NOMO-1 treated with DMSO at 0.1 percent for 48 hours (cell line): ENCODE measurements around the gene ERC2.
"Not testable (repeated sequence)": the region's sequence is repeated elsewhere in the genome, so short reads cannot be mapped to it uniquely, and the experiment has no call there.

Experiments used
- DNase-seq: peaks from one replicate; lab custom pipeline; 2025; ENCODE audit not compliant: unreplicated experiment; lab: John Stamatoyannopoulos, UW

The ERC2 gene

DNA sequence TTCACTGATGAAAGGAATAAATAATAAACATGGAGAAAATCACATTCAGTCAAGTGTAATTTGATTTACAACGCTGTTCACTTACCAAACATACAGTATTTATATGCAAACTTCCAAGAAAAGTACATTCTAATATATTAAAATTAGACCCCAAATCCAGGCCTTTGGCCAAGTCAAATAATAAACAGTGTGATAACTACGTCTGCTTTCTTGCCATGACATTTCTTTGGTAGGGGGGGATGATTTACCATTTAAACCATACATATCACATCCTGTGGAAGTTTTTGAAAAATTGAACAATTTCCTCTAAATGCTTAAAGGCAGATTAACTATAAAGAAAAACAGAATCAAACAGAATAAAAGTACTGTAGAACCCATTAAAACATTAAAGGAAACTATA, 613.0 kb downstream of the ERC2 start:
- no peak for DNase-seq

DNA sequence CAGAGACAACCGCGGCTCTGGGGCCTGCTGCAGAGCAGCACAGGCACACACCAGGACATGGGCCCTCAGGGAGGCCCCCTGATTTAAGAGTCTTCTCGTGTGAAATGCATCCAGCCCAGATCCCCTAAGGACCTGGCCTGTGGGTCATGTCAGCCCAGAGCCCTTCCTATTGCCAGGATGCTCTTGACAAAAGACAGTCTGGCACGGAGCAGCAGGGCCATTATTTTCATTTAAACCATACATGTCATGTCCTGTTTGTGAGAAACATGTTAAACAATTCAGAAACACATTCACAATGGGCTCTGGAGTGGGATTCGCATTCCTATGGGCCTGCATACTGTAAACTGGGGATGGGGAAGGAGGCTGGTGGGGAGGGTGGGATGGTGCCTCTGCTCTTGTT, 613.8 kb downstream of the ERC2 start:
- no peak for DNase-seq

DNA sequence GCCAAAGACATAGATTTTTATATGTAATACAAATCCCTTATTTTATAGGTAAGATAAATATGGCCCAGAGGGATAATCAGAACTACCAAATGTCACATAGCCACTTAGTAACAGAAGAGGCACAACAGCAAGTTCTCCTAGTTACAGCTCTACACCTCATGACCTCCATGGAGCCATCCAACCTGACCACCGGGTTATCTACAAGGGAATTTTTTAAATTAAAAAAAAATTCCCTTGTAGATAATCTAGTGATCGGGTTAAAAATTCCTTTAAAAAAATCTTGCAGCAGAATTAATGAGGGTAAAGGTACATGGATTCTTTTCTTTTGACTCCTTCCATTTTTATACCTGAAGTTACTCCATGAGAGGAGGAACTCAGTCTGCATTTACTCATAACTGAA, 615.9 kb downstream of the ERC2 start:
- DNase-seq = no peak

GRCh38 chr3:55842204-55842603, 626.1 kb downstream of the ERC2 start:
- no peak for DNase-seq

DNA sequence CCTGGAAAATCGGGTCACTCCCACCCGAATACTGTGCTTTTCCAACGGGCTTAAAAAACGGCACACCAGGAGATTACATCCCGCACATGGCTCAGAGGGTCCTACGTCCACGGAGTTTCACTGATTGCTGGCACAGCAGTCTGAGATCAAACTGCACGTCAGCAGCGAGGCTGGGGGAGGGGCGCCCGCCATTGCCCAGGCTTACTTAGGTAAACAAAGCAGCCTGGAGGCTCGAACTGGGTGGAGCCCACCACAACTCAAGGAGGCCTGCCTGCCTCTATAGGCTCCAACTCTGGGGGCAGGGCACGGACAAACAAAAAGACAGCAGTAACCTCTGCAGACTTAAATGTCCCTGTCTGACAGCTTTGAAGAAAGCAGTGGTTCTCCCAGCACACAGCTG, 636.4 kb downstream of the ERC2 start:
- not testable (repeated sequence) for DNase-seq

DNA sequence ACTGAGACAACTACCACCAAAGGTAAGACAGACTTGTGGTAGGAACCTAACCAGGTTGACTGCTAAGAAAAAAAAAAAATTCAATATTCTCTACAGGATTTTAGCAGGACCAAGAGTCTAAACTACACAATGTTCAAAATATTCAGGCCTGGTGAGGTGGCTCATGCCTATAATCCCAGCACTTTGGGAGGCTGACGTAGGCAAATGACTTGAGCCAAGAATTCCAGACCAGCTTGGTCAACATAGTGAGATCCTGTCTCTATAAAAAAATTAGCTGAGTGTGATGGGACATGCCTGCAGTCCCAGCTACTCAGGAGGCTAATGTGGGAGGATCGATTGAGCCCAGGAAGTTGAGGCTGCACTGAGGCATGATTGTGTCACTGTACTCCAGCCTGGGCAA, 639.6 kb downstream of the ERC2 start:
- no peak for DNase-seq

DNA sequence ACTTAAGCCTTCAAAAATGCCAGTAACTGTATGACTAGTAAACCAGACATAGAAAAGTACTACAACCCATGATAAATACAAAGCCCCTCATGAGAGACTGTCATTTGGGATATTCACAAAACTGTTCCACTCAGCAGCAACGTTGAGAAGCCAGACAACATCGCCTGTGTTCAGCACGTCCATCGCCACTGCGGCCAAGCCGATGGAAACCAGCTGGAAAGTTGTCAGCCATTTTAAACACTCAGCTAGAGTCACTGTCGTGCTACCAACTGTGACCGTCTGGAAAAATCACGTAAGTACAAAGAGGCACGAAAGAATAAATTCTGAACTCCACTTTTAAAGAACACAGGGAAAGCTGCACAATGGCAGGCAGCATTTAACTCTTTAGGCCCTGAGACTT, 640.5 kb downstream of the ERC2 start:
- DNase-seq = no peak

DNA sequence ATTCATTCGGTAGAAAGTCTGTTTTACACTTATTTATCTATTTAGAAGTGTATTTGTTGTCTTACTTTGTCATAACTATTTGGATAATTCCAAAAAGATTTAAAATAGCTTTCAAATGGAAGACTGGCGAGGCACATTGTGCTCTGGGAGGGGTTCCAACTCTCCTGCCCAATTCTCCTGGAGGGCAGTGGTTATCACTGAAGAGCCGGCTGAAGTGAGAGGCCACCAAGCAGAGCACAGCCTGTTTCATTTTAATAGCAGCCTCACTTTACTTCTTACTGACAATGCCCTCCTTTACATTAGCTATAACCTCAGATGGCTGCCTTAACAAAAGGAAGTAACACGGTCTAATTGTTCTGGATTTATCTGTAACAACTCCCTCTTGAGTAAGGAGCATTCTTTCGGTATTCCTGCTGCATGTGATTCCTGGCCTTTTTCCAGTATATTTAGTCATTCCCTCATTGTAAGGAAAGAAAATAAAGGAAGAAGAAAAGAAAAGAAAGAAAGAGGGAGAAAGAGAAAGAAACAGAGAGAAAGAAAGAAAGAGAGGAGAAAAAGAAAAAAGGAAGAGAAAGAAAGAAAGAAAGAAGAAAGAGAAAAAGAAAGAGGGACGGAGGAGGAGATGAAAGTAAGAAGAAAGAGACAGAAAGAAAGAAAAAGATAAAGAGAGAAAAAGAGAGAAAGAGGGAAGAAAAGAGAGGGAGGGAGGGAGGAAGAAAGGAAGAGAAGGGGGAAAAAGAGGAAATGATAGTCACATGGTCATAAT, 641.4 kb downstream of the ERC2 start:
- no peak for DNase-seq

GRCh38 chr3:55826097-55826496, 642.2 kb downstream of the ERC2 start:
- DNase-seq = no peak

- DNase-seq = no peak
Observed at GRCh38 chr3:55824406-55824805, 643.9 kb downstream of the ERC2 start.

- no peak for DNase-seq
Observed at GRCh38 chr3:55823829-55824228, 644.4 kb downstream of the ERC2 start.

DNA sequence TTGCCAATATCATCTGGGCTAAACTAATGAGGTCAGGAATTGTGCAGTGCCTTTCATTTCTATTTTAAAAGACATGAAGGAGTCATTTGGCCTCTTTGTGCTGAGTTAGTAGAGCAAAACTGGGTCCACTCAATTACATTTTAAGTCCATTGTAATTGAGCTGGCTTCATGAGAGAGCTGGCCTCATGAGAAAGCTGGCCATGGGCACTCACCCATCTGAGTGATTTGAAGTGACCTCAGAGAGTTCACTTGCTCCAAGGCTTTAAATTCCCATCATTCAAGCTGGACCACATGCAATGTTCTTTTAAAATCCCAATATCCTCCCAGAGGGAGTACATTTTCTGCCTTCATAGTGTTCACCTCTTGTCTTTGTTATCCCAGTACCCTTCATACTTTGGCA, 645.3 kb downstream of the ERC2 start:
- DNase-seq = no peak

DNA sequence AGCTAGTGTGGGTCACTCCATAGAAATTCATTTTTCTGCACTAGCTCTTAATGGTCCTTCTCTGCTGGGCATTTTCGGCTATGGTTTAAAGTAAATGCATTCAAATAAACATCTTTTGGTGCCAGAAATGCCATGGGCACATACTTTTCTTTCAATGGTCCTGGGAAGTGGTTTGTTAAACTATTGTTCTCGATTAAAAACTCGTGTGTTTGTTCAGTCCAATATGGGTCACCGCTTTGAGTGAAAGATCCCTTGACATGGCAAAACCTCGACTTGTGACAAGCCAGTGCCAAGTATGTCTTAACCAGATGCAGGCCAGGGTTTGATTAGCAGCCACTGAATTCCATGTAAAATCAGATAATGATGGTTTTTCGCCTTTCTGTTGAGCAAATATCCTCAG, 649.3 kb downstream of the ERC2 start:
- DNase-seq = no peak

DNA sequence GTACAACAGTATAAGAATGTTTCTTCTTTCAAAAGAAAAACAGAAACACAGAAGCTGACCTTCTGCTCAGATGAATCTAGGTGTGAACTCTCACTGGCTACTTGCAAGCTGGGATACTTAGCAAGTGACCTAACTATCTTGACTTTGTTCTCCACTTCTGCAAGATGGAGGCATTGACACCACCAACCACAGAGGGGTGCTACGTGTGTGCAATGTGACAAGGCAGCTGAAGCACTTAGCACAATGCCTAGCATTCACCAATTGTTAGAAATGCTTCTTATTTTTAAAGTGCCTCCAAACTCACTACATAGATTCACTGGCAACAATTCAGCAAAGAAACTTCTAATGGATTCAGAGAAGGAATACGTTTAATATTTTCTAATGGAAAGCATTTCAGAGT, 649.8 kb downstream of the ERC2 start:
- DNase-seq = no peak

DNA sequence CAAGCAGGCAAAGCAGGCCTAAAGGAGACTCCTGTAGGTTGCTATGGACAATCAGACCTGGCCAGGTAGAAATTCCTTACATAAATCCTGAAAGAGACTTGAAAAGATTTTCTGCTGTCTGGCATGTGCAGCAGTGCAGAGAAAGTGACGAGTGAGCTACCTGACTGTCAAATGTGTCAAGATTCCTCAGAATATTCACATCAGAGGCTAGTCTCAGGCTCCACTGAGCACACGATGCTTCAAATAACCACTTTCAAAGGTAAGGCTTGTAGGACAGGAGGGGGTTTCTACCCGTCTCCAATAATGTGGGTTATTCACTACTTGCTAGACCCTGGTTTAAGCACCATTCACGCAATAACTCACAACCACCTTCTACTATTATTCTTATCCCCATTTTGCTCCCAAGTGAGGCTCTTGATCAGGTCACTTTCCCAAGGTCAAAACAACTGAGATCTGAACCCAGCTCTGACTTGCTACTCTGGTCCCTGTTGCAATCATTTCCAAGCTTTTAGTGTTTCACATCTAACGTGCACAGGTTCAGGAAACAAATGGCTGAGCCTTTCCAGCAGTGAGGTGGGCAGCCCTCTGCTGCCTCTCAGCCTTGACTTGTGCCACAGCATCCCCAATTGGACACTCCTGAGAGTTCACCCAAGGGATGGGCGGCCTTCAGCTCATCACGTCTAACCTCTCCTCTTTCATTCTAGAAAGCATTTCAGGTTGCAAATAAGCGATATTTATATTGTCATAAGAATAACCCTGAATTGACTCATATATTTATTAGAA, 651.3 kb downstream of the ERC2 start:
- DNase-seq = no peak

DNA sequence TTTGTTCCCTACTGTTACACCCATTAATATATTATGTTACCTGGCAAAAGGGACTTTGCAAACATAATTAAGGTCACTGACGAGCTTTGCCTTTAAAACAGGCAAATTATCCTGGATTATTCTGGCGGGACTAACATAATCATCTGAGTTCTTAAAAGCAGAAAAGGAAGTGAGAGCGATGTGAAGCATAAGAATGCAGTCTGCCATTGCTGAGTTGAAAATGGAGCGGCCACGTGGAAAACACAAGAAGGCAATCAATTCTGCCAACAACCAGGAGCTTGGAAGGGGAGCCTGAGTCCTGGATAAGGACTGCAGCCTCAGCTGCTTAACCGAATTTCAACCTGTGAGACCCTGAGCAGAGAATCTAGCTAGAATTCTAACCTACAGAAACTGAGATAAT, 653.0 kb downstream of the ERC2 start:
- no peak for DNase-seq

DNA sequence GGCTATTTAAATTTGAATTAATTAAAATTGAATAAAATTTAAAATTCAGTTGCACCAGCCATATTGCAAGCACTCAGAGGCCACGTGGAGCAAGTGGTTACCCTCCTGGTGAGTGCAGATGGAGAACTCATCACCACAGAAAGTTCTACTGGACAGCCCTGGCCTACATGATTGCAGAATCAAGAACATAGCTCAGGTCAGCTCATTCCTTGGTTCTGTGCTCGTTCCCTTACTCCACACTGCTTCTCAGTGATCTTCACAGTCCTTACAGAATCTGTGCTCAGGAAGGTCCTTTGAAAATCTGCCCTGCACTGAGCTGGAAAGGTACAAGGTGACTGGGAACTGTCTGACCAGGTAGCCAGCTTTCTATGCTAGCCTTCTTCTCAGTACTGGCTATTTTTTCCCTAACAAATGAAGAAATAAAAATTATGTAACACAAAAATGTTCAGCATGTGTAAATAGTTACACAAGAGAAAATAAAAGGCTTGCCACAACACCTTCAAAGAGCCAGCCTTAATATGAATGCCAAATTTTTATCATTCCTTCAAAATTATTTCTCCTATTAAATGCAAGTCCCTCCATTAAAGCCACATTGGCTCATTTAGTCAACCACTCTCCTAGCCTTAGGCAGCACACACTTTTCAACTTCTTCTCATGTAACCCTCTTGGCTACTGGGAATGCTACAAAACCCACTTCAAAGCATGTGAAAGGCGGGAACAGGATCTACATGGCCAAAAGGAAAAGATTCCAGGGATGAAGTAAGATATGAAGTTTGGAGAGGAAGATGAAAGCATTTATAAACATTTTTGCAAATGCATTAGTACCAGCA, 654.8 kb downstream of the ERC2 start:
- DNase-seq = no peak

DNA sequence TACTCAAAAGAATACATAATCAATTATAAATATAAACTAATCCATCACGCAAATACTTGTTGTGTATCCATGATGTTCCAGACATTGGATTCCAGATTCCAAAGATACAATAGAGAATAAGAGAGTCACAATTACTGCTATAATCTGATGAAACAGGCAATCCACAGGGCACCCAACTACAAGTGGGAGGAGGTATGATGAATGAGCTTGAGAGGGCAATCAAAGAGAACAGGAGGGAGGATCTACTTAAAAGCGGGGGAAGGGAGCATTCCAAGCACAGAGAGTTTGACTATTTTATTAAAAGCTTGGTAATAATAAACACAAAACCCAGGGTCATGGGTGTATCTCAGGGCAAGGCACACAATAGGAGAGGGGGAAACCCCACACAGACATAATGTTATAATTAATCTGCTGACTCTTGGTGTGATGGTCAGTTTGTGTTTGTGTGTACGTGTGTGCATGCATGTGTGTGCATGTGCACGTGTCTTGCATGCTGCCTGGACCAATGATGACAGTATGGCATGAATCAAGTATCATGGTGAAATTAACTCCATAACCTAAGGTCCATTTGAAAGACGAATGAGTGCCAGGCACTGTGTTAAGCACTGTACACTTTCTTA, 655.8 kb downstream of the ERC2 start:
- no peak for DNase-seq

DNA sequence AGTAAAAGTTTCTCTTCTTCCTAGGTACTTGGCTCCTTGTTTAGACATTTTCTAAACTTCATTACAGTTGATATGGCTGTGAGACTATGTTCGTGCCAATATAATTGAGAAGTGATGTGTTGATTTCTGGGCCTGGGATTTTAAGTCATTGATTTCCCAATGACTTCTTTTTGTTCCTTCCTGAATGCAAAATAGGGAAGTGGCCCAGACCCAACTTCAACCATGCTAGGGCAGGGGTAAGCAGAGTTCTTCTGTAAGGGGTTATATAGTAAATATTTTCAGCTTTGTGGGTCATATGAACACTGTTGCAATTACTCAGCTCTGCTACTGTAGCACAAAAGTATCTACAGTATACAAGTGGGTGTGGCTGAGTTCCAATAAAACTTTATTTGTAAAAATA, 661.1 kb downstream of the ERC2 start:
- peak; percentile 67 for DNase-seq

GRCh38 chr3:55805169-55805568, 663.1 kb downstream of the ERC2 start:
- DNase-seq = no peak
